GM21390 (cell line): ENCODE results near the gene PCK2.

Experiments
- ATAC-seq: cut with Tn5 transposase; IDR thresholded peaks from one replicate; pipeline ENCODE4 v1.9.1; 2021; ENCODE audit not compliant: unreplicated experiment

PCK2 gene

GRCh38 chr14:24114532-24115421 lies 20.7 kb downstream of the PCK2 start, which contains the start of the genes DCAF11 and NRL:
Gene DCAF11 (plus strand): TSS chr14:24114777. CDS start chr14:24115595, 818 bp downstream.
Gene NRL (minus strand): TSS chr14:24114949. CDS start chr14:24082848, 32,101 bp downstream.
- peak; percentile 85 for ATAC-seq

- ATAC-seq, result no peak
Observed at GRCh38 chr14:24115422-24116127, 21.5 kb downstream of the PCK2 start.

- ATAC-seq, result no peak
Observed at GRCh38 chr14:24116128-24116814, 22.2 kb downstream of the PCK2 start.

- ATAC-seq, result no peak
Observed at GRCh38 chr14:24117179-24117578, 23.1 kb downstream of the PCK2 start.

GRCh38 chr14:24119691-24120090 lies 25.6 kb downstream of the PCK2 start:
- ATAC-seq, result no peak

- no peak for ATAC-seq
Observed at GRCh38 chr14:24121210-24121609, 27.1 kb downstream of the PCK2 start.

GRCh38 chr14:24122416-24122815 lies 28.3 kb downstream of the PCK2 start:
- no peak for ATAC-seq

- ATAC-seq, result no peak
Observed at GRCh38 chr14:24122898-24123297, 28.8 kb downstream of the PCK2 start.

- ATAC-seq, result no peak
Observed at GRCh38 chr14:24123424-24124417, 29.6 kb downstream of the PCK2 start.

- no peak for ATAC-seq
Observed at GRCh38 chr14:24126939-24127338, 32.8 kb downstream of the PCK2 start.

- ATAC-seq, result no peak
Observed at GRCh38 chr14:24127673-24128072, 33.6 kb downstream of the PCK2 start.

GRCh38 chr14:24129410-24129998 lies 35.4 kb downstream of the PCK2 start:
- no peak for ATAC-seq

GRCh38 chr14:24130380-24130716 lies 36.2 kb downstream of the PCK2 start, which contains the start of gene FITM1:
Gene FITM1 (plus strand): TSS chr14:24130659. CDS start chr14:24131564, 905 bp downstream.
- no peak for ATAC-seq

GRCh38 chr14:24130717-24131548 lies 36.8 kb downstream of the PCK2 start:
- ATAC-seq, result no peak

- no peak for ATAC-seq
Observed at GRCh38 chr14:24131549-24131966, 37.4 kb downstream of the PCK2 start.

- ATAC-seq, result no peak
Observed at GRCh38 chr14:24132061-24132685, 38.1 kb downstream of the PCK2 start.

GRCh38 chr14:24132976-24133375 lies 38.9 kb downstream of the PCK2 start:
- ATAC-seq, result no peak

- no peak for ATAC-seq
Observed at GRCh38 chr14:24133735-24134134, 39.6 kb downstream of the PCK2 start.

- ATAC-seq, result no peak
Observed at GRCh38 chr14:24135584-24135833, 41.4 kb downstream of the PCK2 start.
